Hematopoietic multipotent progenitor cell treated with erythropoietin and hydrocortisone succinate and interleukin-3 and kit ligand, for 8 days (in vitro differentiated cells): Measurements from ENCODE around the gene RAP2A.

Experiments
- DNase-seq: peaks from one replicate; pipeline ENCODE4 v3.0.0-alpha.2; 2015

Gene RAP2A

GRCh38 chr13:97456047-97456446 lies 22.1 kb downstream of the RAP2A start:
- no peak for DNase-seq

DNA sequence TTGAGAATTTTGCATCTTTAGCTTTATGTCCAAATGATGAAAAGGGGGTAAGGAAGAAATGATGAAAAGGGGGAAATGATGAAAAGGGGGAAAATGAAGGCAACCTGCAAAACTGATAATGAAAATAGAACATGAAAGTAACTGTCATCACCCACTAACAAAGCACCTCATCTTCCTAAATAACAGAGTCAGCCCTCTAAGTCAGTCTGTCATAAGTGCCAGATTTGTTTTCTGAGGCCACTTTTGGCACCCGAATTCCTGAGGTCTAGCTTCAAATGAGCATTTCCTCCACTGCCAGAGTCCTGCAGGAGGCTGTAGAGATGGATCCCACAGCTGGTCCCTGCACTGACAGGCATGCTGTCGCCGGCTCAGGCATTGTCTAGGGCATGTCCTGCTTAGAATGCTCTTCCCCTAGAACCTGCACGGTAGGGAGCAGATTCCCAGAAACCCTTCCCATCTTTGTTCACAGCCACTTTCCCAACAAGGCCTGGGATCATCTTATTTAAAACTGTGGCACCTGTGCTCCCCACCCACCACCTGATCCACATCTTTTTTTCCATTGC lies 25.3 kb downstream of the RAP2A start:
- no peak for DNase-seq

DNA sequence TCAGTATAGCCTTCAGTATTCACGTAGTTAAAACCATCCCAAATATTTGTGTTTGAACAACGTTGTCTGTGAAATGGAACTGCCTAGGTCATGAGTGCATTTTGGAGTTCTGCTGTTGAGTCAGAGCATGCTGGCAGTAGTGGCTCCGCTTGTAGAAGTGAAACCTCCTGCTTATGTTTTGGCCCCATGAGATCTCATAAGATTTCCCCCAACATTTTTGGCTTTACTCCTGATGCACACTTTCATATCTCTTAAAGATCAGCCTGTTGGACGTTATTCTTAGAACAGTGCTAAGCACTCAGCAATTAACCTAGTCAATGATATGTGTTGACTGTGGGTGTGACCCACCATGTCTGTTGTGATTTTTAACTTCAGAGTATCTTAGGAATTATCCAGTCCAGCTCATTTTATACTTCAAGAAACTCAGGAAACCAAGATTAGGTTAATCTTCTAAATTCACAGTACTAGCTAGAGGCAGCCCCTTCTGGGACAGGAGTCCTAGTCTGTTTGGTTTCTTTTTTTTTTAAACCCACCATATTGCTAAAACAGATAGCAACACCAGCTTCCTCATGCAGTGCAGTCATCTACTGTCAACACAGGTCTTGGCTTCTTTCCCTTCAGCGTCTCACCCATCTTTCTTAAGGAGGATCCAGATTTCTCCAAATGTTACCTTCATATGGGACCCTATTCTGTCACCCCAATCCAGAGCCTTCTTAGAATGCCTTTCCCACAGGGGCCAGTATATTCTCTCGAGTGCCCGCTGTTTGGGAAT lies 26.2 kb downstream of the RAP2A start:
- DNase-seq, result no peak

DNA sequence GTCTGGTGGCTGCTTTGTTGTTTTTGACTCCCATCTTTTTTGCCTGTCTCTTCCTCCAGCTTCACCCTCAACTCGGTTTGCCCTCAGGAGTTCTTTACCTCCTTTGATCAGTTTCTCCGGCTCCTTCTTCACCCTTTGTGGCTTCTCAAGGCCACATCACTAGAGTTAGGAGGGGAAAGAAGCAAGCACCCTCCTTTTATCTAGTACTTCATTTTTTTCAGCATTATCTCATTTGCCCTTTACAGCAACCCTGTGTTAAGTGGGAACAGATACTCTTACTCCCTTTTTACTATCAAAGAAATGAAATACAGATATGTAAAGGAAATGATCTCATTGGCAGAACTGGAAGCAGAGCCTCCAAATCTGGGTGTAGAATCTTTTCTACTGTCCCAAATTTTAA lies 26.9 kb downstream of the RAP2A start:
- no peak for DNase-seq

- no peak for DNase-seq
These were observed 30.6 kb downstream of the RAP2A start for GRCh38 chr13:97464561-97464960.

GRCh38 chr13:97466722-97467121 lies 32.8 kb downstream of the RAP2A start:
- DNase-seq, result no peak

DNA sequence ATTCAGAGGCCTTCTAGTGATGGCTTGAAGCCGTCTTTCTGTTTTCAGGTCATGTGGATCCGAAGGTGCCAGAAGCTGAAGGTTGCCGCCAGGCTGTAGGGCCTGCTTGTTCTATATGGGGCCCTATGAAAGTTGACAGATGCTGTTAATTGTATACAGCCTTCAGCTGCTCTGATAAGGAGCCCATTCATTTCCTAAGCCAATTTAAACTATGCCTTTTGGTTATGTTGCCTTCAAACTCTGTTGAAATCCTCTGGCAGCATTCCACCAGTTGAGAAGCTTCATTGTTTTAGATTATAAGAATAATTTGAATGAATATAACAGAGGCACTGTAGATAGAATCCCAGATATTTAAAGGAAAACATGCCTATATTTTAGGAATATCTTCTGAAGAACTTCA lies 34.4 kb downstream of the RAP2A start:
- no peak for DNase-seq

- DNase-seq, result no peak
These were observed 37.7 kb downstream of the RAP2A start for GRCh38 chr13:97471711-97472110.

DNA sequence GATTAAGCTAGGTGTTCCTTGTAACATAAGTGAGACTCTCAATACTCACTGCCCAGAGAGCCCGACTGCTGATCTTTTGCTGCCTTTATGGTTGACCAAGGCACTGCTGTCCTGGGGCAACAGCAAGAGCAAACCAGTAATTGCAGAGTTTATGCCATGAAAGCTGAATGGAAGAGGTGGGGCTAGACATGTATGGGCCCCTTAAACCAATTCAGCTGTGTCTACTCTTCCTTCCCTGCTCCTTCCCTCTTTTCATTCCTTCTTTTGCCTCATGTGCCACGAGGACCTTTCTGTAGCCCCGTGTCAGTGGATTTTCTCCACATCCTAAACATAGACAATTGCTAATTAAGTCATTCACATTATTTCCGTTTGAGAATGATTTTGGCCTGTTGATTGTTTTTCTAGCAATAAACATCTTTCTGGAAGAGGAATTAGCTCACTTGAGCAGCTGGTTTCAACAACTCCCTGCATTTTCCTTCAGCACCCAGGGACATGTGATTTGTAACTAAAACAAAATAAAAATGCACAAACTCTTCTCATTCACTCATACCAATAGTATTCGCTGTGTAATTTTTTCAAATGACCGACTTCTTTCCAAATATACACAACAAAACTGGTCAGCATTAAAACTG lies 40.5 kb downstream of the RAP2A start:
- DNase-seq, result no peak

DNA sequence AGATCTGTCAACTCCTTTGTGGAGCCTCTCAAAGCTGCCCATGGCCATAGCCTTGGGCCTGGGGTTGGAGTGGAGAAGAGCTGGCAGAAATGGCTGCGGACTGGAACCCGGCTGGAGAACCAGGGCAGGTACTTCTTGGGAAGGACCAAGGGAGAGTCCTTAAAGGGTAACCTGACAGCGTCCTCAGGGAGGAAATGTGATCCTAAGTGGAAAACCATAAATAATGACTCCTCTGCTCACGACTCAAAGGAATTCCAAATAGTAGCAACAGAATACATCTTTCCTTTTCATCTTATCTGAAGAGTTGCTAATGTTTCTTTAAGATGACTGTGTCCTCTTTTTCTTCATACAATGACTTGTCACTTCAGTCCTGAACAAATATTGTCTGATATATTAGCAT lies 41.0 kb downstream of the RAP2A start:
- DNase-seq, result no peak

- no peak for DNase-seq
These were observed 43.9 kb downstream of the RAP2A start for GRCh38 chr13:97477844-97478243.

GRCh38 chr13:97478247-97478646 lies 44.3 kb downstream of the RAP2A start:
- DNase-seq, result no peak

DNA sequence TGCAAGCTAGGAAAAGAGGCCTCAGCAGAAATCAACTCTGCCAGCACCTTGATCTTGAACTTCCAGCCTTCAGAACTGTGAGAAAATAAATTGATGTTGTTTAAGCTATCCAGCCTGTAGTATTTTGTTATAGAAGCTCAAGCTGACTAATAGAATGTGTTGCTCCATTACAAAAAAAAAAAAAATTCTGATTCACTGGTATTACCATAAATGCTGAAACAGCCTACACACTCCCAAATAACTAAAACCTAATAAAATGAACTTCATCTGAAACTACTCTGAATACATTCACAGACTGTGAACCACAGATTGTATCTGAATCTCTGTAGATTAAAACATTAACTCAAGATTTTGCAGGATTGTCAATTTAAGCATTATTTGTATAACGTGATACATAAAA lies 49.5 kb downstream of the RAP2A start:
- no peak for DNase-seq

- no peak for DNase-seq
These were observed 50.3 kb downstream of the RAP2A start for GRCh38 chr13:97484301-97484700.

DNA sequence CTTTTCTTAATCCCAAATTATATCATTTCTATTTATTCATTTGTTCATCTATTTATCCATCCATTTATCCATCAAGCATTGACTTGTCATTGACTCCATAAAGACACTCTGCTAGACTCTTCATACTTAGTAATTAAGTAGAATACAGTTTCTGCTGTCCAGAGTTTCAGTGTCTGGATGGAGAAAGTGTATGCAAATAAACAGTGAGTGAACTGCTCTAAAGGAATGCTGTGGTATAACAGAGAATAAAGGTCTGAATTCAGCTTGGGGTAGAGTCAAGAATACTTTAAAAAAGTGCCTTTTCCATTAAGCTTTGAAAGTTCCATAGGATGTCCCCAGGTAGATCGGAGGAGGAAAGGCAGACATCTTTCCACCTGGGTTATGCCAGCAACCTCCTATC lies 51.4 kb downstream of the RAP2A start:
- DNase-seq, result no peak

DNA sequence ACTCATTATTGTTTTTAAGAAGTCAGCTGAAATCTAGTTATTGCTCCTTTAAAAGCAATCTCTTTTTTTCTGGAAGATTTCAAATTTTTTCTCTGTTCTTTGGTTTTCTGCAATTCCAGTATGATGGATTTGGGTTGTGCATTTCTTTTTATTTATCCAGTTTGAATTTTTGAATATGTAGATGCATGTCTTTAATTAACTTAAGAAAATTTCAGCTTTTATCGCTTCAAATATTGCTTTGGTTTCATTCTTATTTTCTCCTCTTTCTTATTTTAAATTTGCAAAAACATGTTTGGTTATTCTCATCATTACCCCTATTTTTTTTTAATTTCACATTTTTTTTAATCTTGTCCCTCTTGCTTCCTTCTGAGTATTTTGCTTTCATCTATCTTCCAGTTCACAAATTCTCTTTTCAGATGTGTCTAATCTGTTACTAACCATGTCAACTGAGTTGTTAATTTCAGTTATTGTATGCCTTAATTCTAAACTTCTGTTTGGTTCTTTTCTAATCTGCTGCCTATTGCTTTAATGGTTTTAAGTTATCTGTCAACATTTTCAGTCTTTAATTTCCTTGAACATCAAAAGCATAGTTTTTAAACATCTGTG lies 56.8 kb downstream of the RAP2A start:
- no peak for DNase-seq

DNA sequence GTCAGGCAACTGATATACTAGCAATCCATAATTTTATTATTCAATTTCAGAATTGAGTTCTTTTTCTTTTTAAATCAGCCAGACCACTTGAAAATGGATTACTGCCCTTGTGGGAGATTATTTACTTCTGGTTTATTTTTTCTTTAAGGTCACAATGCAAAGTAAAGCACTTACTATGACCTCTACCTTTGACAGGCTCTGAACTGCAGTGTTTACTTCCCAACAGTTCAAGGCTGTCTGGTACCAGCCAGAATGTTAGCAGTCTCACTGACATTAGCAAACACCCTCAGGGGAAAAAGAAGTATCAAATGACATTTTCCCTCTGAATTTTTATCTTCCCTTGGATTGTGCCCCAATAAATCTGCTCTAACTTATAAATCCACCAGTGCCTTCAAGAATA lies 57.5 kb downstream of the RAP2A start:
- no peak for DNase-seq

DNA sequence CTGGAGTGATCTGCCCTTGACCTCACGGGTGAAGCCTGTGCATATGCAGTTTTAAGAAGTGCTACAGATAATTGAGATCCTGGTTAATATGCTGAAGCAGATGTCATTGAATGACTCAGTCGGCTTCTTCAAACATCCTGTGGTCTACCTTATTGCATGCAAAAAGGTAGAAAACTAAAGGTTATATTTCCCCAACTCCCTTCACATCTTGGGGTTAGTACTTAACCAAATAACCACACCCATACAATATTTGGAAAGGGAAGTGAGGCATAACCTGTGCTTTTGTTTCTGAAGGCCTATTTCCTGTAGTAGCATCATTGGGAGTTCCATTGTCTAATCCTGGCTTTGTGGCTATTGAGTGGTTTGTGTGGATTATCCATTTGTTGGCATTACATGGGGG lies 58.3 kb downstream of the RAP2A start:
- no peak for DNase-seq

- DNase-seq, result no peak
These were observed 58.9 kb downstream of the RAP2A start for GRCh38 chr13:97492684-97493371.

DNA sequence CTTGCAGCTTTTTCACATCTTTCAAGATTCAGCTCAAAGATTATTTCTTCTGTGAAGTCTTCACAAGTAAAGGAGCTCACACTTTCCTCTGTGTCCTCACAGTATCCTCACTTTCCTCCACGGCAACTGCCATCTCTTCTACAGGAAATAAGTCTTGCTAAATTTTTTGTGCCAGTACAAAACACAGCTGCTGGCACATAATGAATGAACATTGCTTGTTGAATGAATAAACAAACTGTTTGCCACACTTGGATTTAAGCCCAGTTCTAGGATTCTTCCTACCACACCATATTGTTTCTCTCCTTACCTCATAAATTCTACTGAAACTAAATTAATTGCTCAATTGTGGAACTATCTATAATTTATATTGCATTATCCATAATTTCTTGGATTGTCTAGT lies 59.5 kb downstream of the RAP2A start:
- no peak for DNase-seq

- no peak for DNase-seq
These were observed 61.7 kb downstream of the RAP2A start for GRCh38 chr13:97495678-97496077.

DNA sequence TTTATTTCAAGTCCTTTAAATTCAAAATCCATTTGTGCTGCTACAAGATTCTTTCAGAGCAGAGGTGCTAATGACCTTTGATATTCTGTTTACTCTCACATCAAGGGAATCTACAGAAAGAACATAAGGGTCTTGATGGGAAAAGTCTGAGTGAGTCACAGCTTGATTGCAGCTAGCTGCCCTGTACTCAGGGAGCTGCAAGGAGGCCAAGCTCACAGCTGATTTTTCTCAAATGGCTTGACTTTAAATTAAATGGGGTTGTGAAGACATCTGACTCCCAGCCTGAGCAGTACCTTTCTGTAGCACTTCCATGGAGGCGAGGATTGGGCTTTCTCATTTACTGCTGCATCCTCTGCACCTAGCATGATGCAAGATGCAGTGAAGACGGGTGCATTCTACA lies 62.5 kb downstream of the RAP2A start:
- no peak for DNase-seq

DNA sequence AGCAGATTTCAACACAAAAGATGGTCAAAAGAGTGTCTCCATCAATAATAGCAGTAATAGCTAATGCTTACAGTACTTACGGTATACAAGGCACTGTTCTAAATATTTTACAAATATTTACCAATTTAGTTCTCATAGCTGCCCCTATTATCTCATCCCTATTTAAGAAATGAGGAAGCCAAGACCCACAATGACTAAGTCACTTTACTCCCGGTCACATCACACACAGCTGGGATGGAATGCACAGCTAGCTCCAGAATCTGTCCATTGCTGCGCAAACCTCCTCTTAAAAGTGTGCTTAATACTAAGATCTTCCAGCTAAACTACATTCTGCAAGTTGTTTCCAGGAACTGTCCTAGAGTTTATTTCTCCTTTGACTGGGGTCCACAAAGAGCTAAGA lies 63.4 kb downstream of the RAP2A start:
- DNase-seq, result no peak

GRCh38 chr13:97498419-97498818 lies 64.5 kb downstream of the RAP2A start:
- no peak for DNase-seq
